ENCODE results near the gene ZCCHC10. TPM values are rescaled to one million over a fixed set of nuclear protein-coding genes. Genes with fewer than 3 reads are reported as not detected.
"Not testable (repeated sequence)": the region's sequence is repeated elsewhere in the genome, so short reads cannot be mapped to it uniquely, and the experiment has no call there.

Gene ZCCHC10
- total RNA-seq, 1 donor = 25.2 TPM

GRCh38 chr5:132971483-132972435 is 54.6 kb downstream of the ZCCHC10 start:
- no peak overlapping the region for H3K4me3 ChIP-seq (ENCODE audit: low read length)

DNA sequence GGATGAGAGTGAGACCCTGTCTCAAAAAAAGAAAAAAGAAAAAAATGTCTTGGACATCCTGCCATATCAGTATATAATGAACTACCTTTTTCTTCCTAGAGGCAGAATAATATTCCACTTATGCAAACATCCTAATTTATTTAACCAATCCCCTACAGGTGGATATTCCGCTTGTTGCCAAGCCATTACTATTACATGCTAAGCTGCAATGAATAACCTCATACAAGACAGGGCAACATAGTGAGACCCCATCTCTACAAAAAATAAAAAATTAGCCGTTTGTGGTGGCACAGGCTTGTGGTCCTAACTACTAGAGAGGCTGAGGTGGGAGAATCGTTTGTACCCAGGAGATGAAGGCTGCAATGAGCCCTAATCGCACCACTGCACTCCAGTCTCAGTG is 61.2 kb downstream of the ZCCHC10 start:
- no peak overlapping the region for H3K4me3 ChIP-seq (ENCODE audit: low read length)
- H3K27me3 ChIP-seq (ENCODE audit: insufficient read depth, low read length) = no peaks in the 10 kb centered on the region
- H3K4me1 ChIP-seq (ENCODE audit: insufficient read depth, low read length) = peaks cover 24% of the 10 kb centered on the region

More at GRCh38 chr5:132971483-132972435, 54.6 kb downstream of the ZCCHC10 start:
- Histone ChIP-seq H3K27me3 (ENCODE audit: insufficient read depth, low read length) (no peaks in the 10 kb centered on the region), H3K9me3 (ENCODE audit: low read depth, low read length) (no peaks in the 10 kb centered on the region), H3K4me1 (ENCODE audit: insufficient read depth, low read length) (no peaks in the 10 kb centered on the region)

GRCh38 chr5:132963171-132964104 is 62.9 kb downstream of the ZCCHC10 start, which contains the start of gene AFF4:
Gene AFF4, minus strand, starts transcription at chr5:132963634. Its CDS starts 26,445 bp downstream, at chr5:132937189.
- no peaks in the 10 kb centered on the region for H3K27me3 ChIP-seq (ENCODE audit: insufficient read depth, low read length)
- H3K9me3 ChIP-seq (ENCODE audit: low read depth, low read length) = no peaks in the 10 kb centered on the region
- peaks cover 24% of the 10 kb centered on the region for H3K4me1 ChIP-seq (ENCODE audit: insufficient read depth, low read length)
- H3K4me3 ChIP-seq (ENCODE audit: low read length) = peak within 1 kb of the TSS; percentile 69

More for the DNA sequence above, 61.2 kb downstream of the ZCCHC10 start:
- H3K9me3 ChIP-seq (ENCODE audit: low read depth, low read length) = no peaks in the 10 kb centered on the region

DNA sequence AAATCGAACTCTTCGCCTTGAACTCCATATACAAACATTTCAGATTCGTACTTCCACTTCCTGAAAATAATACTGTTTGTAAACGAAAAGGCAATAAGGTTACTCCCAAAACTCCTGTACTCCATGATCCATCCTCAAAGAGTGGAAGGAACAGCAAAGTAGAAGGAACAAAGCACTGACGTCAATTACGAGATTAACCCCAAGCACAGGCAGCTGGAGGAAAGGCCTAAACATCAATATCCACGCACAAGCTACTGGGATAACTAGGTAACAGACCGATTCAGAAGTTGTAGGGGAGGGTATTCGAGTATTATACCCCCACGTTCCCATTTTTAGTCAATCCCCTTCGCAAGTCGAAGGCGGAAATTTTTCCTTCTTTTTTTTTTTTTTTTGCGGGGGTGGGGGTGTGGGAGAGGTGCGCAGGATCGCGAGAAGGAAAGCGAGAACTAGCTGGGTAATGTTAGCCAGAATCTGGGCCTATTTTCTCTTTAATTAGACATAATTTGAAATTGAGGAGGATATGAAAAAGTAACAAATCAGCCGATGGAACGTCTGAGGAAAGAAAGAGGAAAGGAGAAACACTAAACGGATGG is 63.8 kb downstream of the ZCCHC10 start:
- Histone ChIP-seq H3K27me3 (ENCODE audit: insufficient read depth, low read length) (no peaks in the 10 kb centered on the region), H3K4me3 (ENCODE audit: low read length) (peak overlapping the region; percentile 69), H3K9me3 (ENCODE audit: low read depth, low read length) (no peaks in the 10 kb centered on the region), H3K4me1 (ENCODE audit: insufficient read depth, low read length) (peaks cover 24% of the 10 kb centered on the region)

DNA sequence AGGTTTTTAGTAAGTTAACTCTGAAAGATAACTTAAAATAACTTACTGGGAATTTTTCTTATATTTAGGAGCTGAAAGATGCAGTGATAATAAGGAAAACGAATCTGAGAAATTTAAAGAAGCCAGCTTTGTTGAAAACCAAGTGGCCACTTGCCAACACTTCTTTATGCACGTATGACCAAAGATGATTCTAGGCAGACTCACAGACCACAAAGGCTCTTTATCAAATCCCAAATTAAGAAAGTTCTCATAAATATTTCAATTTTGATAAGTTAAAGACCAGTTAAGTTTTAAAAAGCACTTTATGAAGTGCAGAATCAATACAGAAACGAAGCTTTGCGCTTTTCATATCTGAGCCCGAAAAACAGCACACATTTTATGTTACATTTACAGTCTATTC is 64.5 kb downstream of the ZCCHC10 start:
- Histone ChIP-seq H3K9me3 (ENCODE audit: low read depth, low read length) (no peaks in the 10 kb centered on the region), H3K4me1 (ENCODE audit: insufficient read depth, low read length) (peaks cover 24% of the 10 kb centered on the region), H3K27me3 (ENCODE audit: insufficient read depth, low read length) (no peaks in the 10 kb centered on the region), H3K4me3 (ENCODE audit: low read length) (peak overlapping the region; percentile 69)

- H3K9me3 ChIP-seq (ENCODE audit: low read depth, low read length); H3K4me3 ChIP-seq (ENCODE audit: low read length); H3K27me3 ChIP-seq (ENCODE audit: insufficient read depth, low read length): not testable (repeated sequence)
- H3K4me1 ChIP-seq (ENCODE audit: insufficient read depth, low read length) = peaks cover 24% of the 10 kb centered on the region
These were observed 65.1 kb downstream of the ZCCHC10 start for GRCh38 chr5:132961123-132961815.

GRCh38 chr5:132956166-132956799 is 70.1 kb downstream of the ZCCHC10 start:
- H3K9me3 ChIP-seq (ENCODE audit: low read depth, low read length); H3K27me3 ChIP-seq (ENCODE audit: insufficient read depth, low read length); H3K4me3 ChIP-seq (ENCODE audit: low read length); H3K4me1 ChIP-seq (ENCODE audit: insufficient read depth, low read length): not testable (repeated sequence)

GRCh38 chr5:132953710-132954109 is 72.6 kb downstream of the ZCCHC10 start:
- Histone ChIP-seq H3K4me3 (ENCODE audit: low read length) (no peak overlapping the region), H3K27me3 (ENCODE audit: insufficient read depth, low read length) (no peaks in the 10 kb centered on the region), H3K4me1 (ENCODE audit: insufficient read depth, low read length) (peaks cover 3% of the 10 kb centered on the region), H3K9me3 (ENCODE audit: low read depth, low read length) (no peaks in the 10 kb centered on the region)

DNA sequence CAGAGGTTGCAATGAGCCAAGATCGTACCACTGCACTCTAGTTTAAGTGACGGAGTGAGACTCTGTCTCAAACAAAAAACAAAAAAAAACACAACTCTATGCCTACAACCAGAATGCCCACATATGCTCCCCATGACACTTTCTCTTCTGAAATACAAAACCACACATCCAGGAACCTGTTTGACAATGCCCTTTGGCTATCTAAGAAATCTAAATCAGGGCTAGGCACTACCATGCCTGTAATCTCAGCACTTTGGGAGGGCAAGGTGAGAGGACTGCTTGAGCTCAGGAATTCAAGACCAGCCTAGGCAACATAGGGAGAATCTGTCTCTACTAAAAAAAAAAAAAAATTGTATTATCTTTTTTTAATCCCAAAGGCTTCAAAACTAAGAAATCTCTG is 73.5 kb downstream of the ZCCHC10 start:
- Histone ChIP-seq H3K4me3 (ENCODE audit: low read length) (no peak overlapping the region), H3K9me3 (ENCODE audit: low read depth, low read length) (no peaks in the 10 kb centered on the region), H3K27me3 (ENCODE audit: insufficient read depth, low read length) (no peaks in the 10 kb centered on the region), H3K4me1 (ENCODE audit: insufficient read depth, low read length) (peaks cover 3% of the 10 kb centered on the region)

DNA sequence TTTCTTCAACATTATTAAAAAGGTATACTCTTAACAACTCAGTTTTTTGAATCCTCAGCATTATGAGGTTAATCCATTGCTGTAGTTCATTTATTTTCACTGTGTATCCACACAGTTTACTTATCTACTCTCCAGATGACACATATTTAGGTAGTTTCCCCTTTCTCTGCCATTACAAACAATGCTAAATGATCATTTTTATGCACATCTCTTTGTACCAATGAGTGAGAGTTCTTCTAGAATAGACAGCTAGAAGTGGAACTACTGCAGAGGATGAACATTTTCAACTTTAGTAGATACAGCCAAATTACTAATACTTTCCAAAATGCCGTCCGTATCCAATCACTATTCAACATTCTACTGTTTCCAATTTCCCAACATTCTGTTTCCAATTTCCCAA is 74.5 kb downstream of the ZCCHC10 start:
- Histone ChIP-seq H3K4me3 (ENCODE audit: low read length) (no peak overlapping the region), H3K27me3 (ENCODE audit: insufficient read depth, low read length) (no peaks in the 10 kb centered on the region), H3K4me1 (ENCODE audit: insufficient read depth, low read length) (peaks cover 3% of the 10 kb centered on the region), H3K9me3 (ENCODE audit: low read depth, low read length) (no peaks in the 10 kb centered on the region)

DNA sequence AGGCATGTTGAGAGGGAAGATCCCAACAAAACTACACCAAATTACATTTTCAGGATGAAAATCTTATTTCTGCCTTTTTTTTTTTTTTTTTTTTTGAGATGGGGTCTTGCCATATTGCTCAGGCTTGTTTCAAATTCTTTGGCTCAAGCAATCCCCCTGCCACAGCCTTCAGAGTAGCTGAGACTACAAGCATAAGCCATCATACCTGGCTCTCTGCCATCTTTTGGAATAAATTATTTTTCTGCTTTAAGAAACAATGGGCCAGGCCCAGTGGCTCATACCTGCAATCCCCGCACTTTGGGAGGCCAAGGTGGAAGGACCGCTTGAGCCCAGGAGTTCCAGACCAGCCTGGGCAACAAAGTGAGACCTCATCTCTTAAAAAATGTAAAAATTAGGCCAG is 77.2 kb downstream of the ZCCHC10 start:
- Histone ChIP-seq H3K4me1 (ENCODE audit: insufficient read depth, low read length) (peaks cover under 1% of the 10 kb centered on the region), H3K27me3 (ENCODE audit: insufficient read depth, low read length) (no peaks in the 10 kb centered on the region), H3K9me3 (ENCODE audit: low read depth, low read length) (no peaks in the 10 kb centered on the region), H3K4me3 (ENCODE audit: low read length) (no peak overlapping the region)

DNA sequence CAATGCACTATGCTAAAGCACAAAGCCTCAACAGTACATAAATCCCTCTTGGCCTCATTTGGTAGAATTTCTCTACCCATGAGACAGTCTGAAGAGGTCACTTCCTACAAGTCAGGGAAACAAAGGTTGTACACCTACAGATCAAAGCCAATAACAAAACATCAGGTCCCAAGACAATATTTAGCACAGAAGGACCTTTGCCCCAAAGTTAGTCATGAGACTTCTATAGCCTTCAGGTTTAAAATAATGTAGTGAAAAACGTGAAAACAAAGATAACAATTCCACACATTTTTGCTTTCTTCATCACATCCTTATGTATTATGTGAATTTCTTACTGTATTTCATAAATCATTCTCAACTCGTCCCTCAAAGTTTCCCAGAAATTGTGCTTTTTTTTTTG is 78.7 kb downstream of the ZCCHC10 start:
- Histone ChIP-seq H3K4me3 (ENCODE audit: low read length) (no peak overlapping the region), H3K4me1 (ENCODE audit: insufficient read depth, low read length) (peaks cover 3% of the 10 kb centered on the region), H3K27me3 (ENCODE audit: insufficient read depth, low read length) (no peaks in the 10 kb centered on the region), H3K9me3 (ENCODE audit: low read depth, low read length) (no peaks in the 10 kb centered on the region)

Measured in mononuclear cell (primary cell).